NCI-H345 treated with DMSO at 0.1 percent for 48 hours (cell line): ENCODE data around the gene OSTC.
"Not testable (repeated sequence)": the region's sequence is repeated elsewhere in the genome, so short reads cannot be mapped to it uniquely, and the experiment has no call there.

ENCODE experiments used
- DNase-seq: peaks from one replicate; lab custom pipeline; 2025; ENCODE audit not compliant: unreplicated experiment; lab: John Stamatoyannopoulos, UW

Gene OSTC

DNA sequence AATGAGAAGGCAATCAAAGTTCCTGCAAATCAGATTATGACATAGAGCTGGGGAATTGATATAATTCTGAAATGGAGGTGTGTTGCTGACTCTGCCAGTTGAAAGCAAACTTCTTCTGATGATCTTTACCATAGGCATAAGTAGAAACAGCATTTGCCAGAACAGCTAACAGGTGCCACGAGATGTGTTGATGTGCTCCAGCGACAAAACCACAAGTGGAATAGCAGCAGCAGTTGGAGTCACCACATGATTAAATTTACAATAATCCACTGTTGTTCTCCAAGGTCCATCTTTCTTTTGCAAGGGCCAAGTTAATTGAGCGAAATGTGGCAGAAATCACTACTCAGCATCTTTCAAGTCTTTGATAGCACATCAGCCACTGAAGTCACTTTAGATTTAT lies 3.7 kb upstream of the OSTC start:
- no peak for DNase-seq

GRCh38 chr4:108649863-108650211 lies 562 bp upstream of the OSTC start:
- DNase-seq = no peak

DNA sequence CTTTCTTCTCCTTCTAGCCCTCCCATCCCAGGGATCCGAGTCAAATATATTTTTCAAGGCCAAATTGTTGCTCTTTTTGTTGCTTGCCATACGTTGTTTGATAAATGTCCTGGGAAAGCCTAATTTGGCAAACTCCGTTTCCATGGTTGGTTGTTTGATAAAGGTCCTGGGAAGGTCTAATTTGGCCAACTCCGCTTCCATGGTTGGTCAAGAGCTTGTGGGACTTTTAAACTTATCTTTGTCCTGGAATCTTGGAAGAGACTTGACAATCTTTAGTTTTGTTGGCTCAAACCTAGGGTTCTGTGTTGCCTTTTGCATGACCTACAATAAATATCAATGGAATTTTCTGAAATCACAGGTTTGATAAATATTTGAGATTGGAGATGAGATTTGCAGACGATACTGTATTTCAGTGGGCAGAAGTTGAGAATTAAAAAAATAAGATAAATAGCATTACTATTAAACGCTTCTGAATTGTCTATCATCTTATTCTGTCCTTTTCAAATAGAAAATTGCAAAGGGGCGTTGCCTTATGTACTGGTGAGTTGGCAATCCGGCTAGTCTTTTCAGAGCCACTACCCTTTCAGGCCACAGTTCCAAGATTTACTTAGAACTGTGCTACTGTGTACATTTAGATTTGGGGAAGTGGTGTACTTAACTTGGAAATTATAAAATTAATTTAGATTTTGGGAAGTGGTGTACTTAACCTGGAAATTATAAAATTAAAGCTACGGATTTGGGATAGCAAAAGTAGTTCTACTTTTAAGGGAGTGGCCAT lies 804 bp downstream of the OSTC start:
- no peak for DNase-seq

DNA sequence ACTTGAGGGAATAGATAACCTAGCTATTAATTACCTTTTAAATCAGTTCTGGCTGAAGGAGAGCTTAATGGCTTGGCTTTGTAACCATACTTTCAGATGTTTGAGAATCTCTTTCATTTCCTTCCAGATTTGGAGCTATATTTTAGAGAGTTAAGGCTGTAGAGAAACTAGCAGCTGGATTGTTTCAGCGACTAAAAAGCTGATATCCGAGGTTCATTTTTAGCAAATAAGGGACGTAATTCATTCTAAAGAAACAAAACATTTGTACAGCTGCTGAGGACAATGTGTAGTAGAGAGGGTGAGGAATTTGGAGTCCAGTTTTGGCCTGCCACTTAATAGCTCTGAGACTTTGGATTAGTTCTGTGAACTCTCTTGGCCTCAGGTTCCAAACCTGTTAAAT lies 12.2 kb downstream of the OSTC start:
- DNase-seq = no peak

DNA sequence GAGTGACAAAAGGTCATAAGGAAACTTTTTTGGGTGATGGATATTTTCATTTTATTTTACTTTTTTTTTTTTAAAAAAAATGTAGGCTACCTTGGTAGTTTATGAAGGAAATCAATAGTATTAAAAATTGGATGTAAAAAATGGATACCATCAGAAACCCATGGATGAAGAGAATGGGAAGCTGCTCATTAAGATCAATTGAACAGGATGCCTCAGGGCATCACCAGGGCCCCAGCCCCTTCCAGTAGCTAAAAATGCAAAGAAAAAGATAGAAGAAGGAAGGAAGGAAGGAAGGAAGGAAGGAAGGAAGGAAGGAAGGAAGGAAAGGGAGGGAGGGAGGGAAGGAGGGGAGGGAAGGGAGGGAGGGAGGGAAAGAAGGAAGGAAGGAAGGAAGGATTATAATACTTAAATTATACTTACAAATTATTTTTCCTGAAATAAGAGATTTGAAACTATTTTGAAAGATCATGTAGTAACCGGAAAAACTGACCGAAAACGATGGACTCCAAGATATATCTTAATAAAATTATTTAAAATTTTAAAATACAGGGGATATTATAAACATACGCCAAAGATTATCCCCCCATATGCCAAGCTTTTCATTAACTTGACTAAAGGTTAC lies 24.1 kb downstream of the OSTC start:
- no peak for DNase-seq

- DNase-seq = no peak
Measured at GRCh38 chr4:108681321-108681809, 31.0 kb downstream of the OSTC start.

DNA sequence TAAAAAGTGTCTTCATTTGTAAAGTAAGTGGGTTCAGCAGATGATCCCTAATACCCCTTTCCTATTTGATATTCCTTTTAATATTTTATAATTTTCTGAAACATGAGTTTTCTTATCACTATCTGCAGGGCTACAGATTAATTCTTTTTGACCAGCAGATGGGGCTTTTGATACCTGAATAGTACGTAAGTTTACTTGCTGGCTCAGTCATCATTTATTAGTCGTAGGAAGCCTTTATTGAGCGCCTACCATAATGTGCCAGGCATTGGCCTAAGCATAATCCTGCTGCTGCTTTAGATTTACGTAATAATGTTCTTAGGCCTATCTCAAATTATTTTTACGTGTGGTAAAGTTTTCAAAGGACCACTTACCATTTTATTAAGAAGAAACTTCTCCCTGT lies 33.1 kb downstream of the OSTC start:
- DNase-seq = no peak

DNA sequence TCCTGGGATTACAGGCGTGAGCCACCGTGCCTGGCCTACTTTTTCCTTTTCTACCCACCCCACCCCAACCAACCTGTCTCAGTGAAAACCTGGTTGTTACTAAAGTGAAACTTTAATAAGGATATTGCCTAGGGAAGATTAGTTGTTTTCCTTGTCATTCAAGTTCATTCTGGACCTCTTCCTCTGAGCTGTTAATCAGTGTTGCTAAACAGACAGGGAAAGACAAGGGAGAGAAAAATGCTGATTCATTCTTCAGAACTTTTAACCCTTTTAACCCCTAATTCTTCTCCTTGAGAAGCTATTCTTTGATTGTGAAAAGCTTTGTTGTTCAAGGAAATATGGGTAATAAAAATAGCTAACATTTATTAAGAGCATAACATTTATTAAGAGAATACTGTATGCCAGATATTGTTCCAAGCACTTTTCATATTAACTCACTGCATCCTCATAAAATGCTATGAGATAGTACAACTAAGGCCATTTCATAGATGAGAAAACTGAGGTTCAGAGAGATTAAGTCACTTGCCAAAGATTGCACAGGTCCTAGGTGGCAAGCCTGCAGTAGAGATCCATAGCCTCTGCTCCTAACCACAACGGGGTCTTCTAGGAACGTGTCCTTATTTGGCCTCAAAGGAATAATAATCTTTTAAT lies 34.8 kb downstream of the OSTC start:
- DNase-seq = no peak

- DNase-seq = no peak
Measured at GRCh38 chr4:108690738-108691137, 40.3 kb downstream of the OSTC start.

DNA sequence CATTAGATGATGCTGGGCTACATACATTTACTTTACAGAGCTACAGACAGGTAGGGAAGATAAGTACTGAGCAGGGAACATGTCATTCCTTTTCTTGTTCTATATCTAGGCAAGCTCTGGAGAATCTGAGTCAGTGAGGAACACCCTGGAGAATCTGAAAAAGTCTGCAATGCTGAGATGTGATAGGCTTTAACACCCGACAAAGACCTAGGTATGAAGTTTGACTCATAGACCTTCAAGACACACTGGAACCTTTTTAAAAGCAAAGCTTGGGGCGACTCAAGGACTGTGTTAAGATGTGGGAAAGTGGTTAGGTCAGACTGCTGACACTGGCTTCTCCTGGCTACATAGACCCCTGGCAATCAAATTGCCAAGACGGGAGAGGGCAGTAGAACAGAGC lies 42.8 kb downstream of the OSTC start:
- DNase-seq = no peak

DNA sequence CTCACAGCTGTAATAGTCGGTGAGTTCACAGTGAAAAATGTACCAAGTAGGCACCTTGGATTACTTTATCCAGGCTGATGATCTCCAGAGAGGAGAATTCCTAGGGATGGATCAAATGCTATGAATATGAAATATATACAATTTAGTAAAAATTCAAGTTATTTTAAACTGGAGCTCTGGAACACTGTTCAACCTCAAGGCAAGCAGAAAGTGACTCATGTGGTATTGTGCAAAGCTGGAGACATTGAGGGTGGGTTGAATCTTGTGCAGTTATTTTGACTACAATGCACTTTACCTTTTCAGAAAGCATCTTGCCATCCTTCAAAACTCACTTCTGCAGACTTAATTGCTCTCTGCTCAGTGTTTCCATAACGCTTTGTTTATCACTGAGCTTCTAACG lies 43.4 kb downstream of the OSTC start:
- DNase-seq = no peak

DNA sequence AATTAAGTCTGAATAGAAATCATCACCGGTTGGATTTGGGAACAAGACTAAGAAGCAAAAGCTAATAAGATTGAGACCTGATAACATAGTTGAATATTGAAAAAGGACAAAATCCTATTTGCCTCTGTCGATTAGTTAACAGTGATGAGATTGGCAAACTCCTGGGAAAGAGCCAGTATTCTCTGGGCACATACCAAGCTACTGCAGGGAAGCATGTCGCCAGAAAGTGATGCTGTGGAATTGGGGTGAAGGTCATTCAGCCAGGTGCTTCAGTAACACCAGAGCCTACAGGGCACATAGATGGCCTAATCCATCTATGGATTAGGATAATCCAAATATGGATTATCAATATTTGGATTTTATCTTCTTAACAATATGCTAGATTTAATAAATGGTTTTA lies 44.0 kb downstream of the OSTC start:
- no peak for DNase-seq

DNA sequence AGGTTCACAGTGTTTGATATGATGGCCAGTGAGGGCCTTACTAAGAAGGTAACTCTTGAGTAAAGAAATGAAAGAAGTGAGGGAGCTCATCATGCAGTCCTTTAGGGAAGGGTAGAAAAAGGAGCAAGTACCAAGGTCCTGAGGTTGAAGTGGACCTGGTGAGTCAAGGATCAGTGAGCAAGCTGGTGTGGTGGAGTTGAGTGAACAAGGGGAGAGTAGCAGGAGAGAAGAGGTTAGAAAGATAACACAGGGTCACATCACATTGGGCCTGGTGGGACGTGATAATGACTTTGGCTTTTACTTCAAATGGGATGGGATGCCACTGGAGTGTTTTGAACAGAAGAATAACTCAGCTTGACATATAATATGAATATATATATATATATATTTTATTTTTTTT lies 44.7 kb downstream of the OSTC start:
- no peak for DNase-seq

- DNase-seq = no peak
Measured at GRCh38 chr4:108696160-108696559, 45.8 kb downstream of the OSTC start.

DNA sequence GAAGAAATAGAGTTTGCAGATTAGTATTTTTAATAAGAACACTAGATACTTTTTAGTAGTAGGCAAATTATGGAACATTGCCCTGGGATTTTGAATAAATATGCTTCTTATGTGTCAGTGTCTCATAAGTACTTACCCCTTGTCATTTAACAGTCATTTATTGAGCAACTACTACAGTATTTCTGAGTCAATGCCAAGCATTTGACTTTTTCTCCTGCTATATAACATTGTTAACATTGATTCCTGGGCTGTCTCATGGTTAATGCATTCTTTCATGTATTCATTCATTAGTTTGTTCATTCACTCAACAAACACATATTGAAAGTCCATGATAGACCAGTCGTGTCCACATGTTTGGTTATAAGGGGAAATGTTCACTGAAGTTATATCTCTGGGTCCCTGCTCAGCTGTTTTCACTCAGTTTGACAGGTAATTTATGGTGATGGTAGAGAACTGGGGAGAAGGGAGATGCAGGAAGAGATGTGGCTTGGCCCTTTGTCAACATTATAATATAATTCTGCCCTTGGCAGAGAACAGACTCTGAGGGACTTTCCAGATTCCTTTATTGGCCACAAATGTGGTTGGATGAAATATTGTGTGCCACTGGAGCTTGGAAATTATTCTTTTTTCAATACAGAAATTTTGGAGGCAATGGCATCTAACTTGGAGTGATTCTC lies 49.8 kb downstream of the OSTC start:
- DNase-seq = no peak

GRCh38 chr4:108702960-108703359 lies 52.6 kb downstream of the OSTC start:
- DNase-seq = no peak

DNA sequence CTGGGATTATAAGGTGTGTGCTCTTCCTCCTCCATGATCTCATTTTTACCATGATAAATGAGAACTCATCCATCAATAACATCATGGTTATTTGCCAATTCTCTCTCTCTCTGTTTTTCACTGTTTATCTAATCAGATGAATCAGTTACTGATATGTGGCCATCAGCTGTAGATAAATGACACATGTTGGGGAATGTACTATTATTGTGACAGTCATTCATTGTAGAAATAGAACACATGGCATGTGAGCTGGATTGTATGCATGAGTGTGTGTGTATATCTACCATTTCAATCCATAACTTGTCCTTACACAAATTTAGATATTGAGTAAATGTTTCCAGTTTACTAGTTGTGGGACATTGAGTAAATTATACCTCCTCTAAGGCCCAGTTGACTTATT lies 53.0 kb downstream of the OSTC start:
- no peak for DNase-seq

DNA sequence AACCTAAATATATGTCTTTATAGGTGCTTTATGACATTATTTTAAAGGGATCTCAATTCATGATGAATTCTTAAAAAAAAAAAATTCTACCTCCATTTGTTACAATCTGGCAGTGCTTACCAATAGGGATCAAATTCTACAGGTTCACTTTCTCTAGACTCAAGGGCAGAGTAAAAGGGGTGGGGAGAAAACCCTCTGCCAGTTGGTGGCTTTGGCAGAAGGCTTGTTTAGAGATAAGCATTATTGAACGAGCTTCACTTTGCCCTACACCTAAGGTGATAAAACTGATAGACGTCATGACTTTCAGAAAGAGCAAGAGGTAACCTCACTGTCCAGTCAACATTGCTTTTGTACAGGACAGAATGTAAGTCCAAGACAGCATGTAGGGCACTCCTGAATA lies 53.6 kb downstream of the OSTC start:
- DNase-seq = no peak

DNA sequence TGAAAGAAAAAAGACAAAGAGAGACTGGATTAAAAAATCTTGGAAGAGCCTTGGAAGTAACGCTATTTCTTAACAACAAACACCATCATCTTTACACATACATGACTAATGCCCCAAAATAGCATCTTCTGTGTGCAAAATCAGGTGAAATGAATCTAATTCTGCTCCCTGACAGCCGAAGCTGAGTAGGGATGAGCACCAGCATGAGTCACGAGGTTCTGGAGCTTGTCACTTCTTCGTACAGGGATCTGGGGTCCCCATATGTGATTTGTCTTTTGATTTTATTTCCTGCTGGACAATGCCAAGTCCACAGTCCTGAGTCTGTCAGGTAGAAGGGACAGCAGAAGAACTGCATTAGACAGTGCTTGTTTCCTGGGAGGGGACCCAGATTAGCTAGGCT lies 55.9 kb downstream of the OSTC start:
- no peak for DNase-seq

- DNase-seq = no peak
Measured at GRCh38 chr4:108709234-108709633, 58.8 kb downstream of the OSTC start.

DNA sequence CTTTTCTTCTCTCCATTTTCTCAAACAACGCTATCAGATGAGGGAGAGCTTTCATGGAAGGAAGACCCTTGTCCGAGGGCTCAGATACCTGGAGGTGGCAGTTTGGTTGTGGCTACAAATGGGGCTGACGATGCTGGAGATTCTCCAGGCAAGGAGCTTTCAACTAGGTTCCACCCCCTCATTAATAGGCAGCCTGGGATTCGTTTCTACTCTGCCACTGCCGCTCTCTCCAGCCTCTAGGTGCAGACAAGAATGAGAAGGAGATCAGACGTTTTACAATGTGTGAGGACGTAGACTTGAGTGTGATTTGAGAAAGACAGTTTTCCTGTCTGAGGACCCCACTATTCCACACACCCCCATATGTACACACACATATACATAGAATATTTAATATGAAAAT lies 59.3 kb downstream of the OSTC start:
- no peak for DNase-seq

- DNase-seq = not testable (repeated sequence)
Measured at GRCh38 chr4:108710578-108710977, 60.2 kb downstream of the OSTC start.
